H1 (cell line): Measurements from ENCODE around the gene RASA1. TPM values are rescaled to one million over a fixed set of nuclear protein-coding genes. Genes with fewer than 3 reads are reported as not detected.

ENCODE experiments used
- CTCF ChIA-PET: fragments of 300-600 bp; sonication (Branson Sonifier 250); formaldehyde crosslinking; loops from one replicate; lab custom pipeline; 2021; ENCODE audit not compliant: partially characterized antibody; lab: Charles Lee
- POLR2A ChIA-PET: fragments of 300-600 bp; sonication (Branson Sonifier 250); formaldehyde crosslinking; loops from one replicate; lab custom pipeline; 2021; ENCODE audit warnings: inconsistent platforms; ENCODE audit not compliant: partially characterized antibody; lab: Charles Lee
- DNase-seq, 2 experiments: peaks; one replicate each; pipeline versions ENCODE4 v3.0.0 to v3.0.0-alpha.2; 2010 to 2022; ENCODE audit warnings: low spot score in 2 of 2, low read depth in 1 of 2, mixed read lengths in 1 of 2
- FAIRE-seq: peaks from 2 replicates; lab custom pipeline; 2011; peaks lifted over from hg19 to GRCh38; lab: Jason Lieb, UNC
- H2AFZ ChIP-seq: 2 replicates; pipeline ENCODE4 v1.8.1; 2012; ENCODE audit warnings: low read length, inconsistent platforms
- H2AK5ac ChIP-seq: 2 replicates; pipeline ENCODE4 v1.6.1; 2013; ENCODE audit warnings: low read depth, low read length
- H2BK120ac ChIP-seq: replicated peaks from 2 replicates; pipeline ENCODE3; 2013; ENCODE audit warnings: low read depth, low read length, inconsistent platforms
- H2BK12ac ChIP-seq: 2 replicates; pipeline ENCODE4 v1.6.1; 2013; ENCODE audit warnings: low read depth, low read length
- H2BK15ac ChIP-seq: 2 replicates; pipeline ENCODE4 v1.6.1; 2013; ENCODE audit warnings: low read length
- H2BK20ac ChIP-seq: 2 replicates; pipeline ENCODE4 v1.6.1; 2013; ENCODE audit warnings: low read length
- H2BK5ac ChIP-seq: 2 replicates; pipeline ENCODE4 v1.6.1; 2013; ENCODE audit warnings: low read depth, low read length
- H3K14ac ChIP-seq: 2 replicates; pipeline ENCODE4 v1.6.1; 2013; ENCODE audit warnings: inconsistent platforms; ENCODE audit not compliant: insufficient read length
- H3K18ac ChIP-seq: 2 replicates; pipeline ENCODE4 v1.6.1; 2013; ENCODE audit warnings: low read length; ENCODE audit errors: extremely low read depth
- H3K23ac ChIP-seq: 2 replicates; pipeline ENCODE4 v1.6.1; 2013; ENCODE audit warnings: inconsistent platforms; ENCODE audit not compliant: insufficient read length
- H3K23me2 ChIP-seq: 2 replicates; pipeline ENCODE4 v1.6.1; 2013; ENCODE audit warnings: low read depth, low read length
- H3K27ac ChIP-seq: 2 replicates; pipeline ENCODE4 v1.6.1; 2011; ENCODE audit warnings: low read depth, low read length, inconsistent platforms
- H3K27me3 ChIP-seq, 4 experiments: replicated peaks in 1 of 4; 1 replicate in 1 of 4; 2 replicates in 3 of 4; pipeline versions ENCODE4 v1.6.1 to v1.8.1; 2011 to 2013; ENCODE audit warnings: low read length in 3 of 4, mild to moderate bottlenecking in 3 of 4, inconsistent platforms in 2 of 4, mixed read lengths in 2 of 4, moderate library complexity in 1 of 4; ENCODE audit not compliant: control insufficient read depth in 3 of 4, insufficient read depth in 3 of 4; ENCODE audit errors: extremely low read depth in 1 of 4
- H3K36me3 ChIP-seq, 4 experiments: 2 replicates each; pipeline versions ENCODE4 v1.6.1 to v1.8.1; 2011 to 2013; ENCODE audit warnings: mild to moderate bottlenecking in 4 of 4, low read length in 3 of 4, moderate library complexity in 2 of 4, control low read depth in 1 of 4, inconsistent platforms in 1 of 4; ENCODE audit not compliant: insufficient read depth in 4 of 4, control insufficient read depth in 2 of 4
- H3K4ac ChIP-seq: replicated peaks from 2 replicates; pipeline ENCODE3; 2013; ENCODE audit warnings: low read length, low read depth, mixed read lengths, inconsistent platforms; ENCODE audit not compliant: insufficient read length
- H3K4me1 ChIP-seq, 4 experiments: replicated peaks in 1 of 4; 1 replicate in 1 of 4; 2 replicates in 3 of 4; pipeline versions ENCODE4 v1.6.1 to v1.8.1; 2011 to 2013; ENCODE audit warnings: low read length in 3 of 4, inconsistent platforms in 2 of 4, mixed read lengths in 1 of 4; ENCODE audit not compliant: insufficient read depth in 4 of 4, control insufficient read depth in 3 of 4
- H3K4me2 ChIP-seq, 2 experiments: 2 replicates each; pipeline versions ENCODE4 v1.6.1 to v1.8.1; 2011 to 2013; ENCODE audit warnings: low read depth in 2 of 2, low read length in 2 of 2, control low read depth in 1 of 2, inconsistent platforms in 1 of 2, mild to moderate bottlenecking in 1 of 2; ENCODE audit not compliant: insufficient read depth in 1 of 2
- H3K4me3 ChIP-seq, 4 experiments: fragments of 200-600, 300-600 bp in 1 of 4; sonication (generic), shearing (Covaris generic), sonication (Bioruptor Twin) in 1 of 4; 2 replicates each; pipeline versions ENCODE4 v1.5.1 to v1.8.1; 2011 to 2016; ENCODE audit warnings: low read length in 4 of 4, low read depth in 3 of 4, control low read depth in 2 of 4, inconsistent platforms in 2 of 4, mild to moderate bottlenecking in 2 of 4, mixed read lengths in 1 of 4, moderate library complexity in 1 of 4; ENCODE audit not compliant: insufficient read depth in 2 of 4; ENCODE audit errors: extremely low read depth in 1 of 4
- H3K56ac ChIP-seq: replicated peaks from 2 replicates; pipeline ENCODE3; 2013; ENCODE audit warnings: low read depth, mild to moderate bottlenecking, mixed read lengths, low read length, inconsistent platforms; ENCODE audit not compliant: insufficient read length
- H3K79me1 ChIP-seq: 2 replicates; pipeline ENCODE4 v1.6.1; 2013; ENCODE audit warnings: low read depth, low read length, control low read depth
- H3K79me2 ChIP-seq, 2 experiments: 2 replicates each; pipeline versions ENCODE4 v1.6.1 to v1.8.1; 2012 to 2013; ENCODE audit warnings: low read length in 2 of 2, mild to moderate bottlenecking in 2 of 2, inconsistent platforms in 1 of 2; ENCODE audit not compliant: insufficient read depth in 2 of 2, control insufficient read depth in 1 of 2
- H3K9ac ChIP-seq, 4 experiments: replicated peaks in 1 of 4; 1 replicate in 1 of 4; 2 replicates in 3 of 4; pipeline versions ENCODE4 v1.6.1 to v1.8.1; 2011 to 2013; ENCODE audit warnings: low read depth in 3 of 4, low read length in 3 of 4, control low read depth in 2 of 4, mild to moderate bottlenecking in 2 of 4, moderate library complexity in 2 of 4, inconsistent platforms in 1 of 4; ENCODE audit errors: extremely low read depth in 1 of 4
- H3K9me3 ChIP-seq, 2 experiments: 2 replicates each; pipeline versions ENCODE4 v1.6.1 to v1.8.1; 2012 to 2013; ENCODE audit warnings: mild to moderate bottlenecking in 2 of 2, moderate library complexity in 2 of 2, control low read depth in 1 of 2, inconsistent platforms in 1 of 2, low read depth in 1 of 2, low read length in 1 of 2, mixed read lengths in 1 of 2; ENCODE audit not compliant: insufficient read depth in 2 of 2
- H4K20me1 ChIP-seq, 2 experiments: replicated peaks in 1 of 2; 2 replicates each; pipeline versions ENCODE3 to v1.8.1; 2011 to 2013; ENCODE audit warnings: inconsistent platforms in 2 of 2, low read length in 2 of 2, mild to moderate bottlenecking in 1 of 2; ENCODE audit not compliant: insufficient read depth in 2 of 2, control insufficient read depth in 1 of 2
- H4K5ac ChIP-seq: 2 replicates; pipeline ENCODE4 v1.6.1; 2013; ENCODE audit warnings: low read length, low read depth, mixed read lengths, inconsistent platforms; ENCODE audit not compliant: insufficient read length
- H4K8ac ChIP-seq: 2 replicates; pipeline ENCODE4 v1.8.0; 2013; ENCODE audit warnings: mild to moderate bottlenecking, moderate library complexity, low read length, inconsistent platforms; ENCODE audit not compliant: insufficient read depth; ENCODE audit errors: extremely low read depth
- H4K91ac ChIP-seq: replicated peaks from 2 replicates; pipeline ENCODE3; 2013; ENCODE audit warnings: low read length, mixed read lengths, inconsistent platforms; ENCODE audit not compliant: insufficient read length
- ATF2 ChIP-seq: IDR thresholded peaks from 2 replicates; pipeline ENCODE4 v1.6.1; 2012; ENCODE audit warnings: low read length, inconsistent platforms
- EP300 ChIP-seq, 2 experiments: IDR thresholded peaks; 1 replicate in 1 of 2; 2 replicates in 1 of 2; pipeline ENCODE4 v1.6.1; 2011 to 2012; ENCODE audit warnings: low read depth in 2 of 2, low read length in 2 of 2, mild to moderate bottlenecking in 2 of 2, borderline replicate concordance in 1 of 2, inconsistent platforms in 1 of 2, moderate library complexity in 1 of 2
- HDAC6 ChIP-seq: IDR thresholded peaks from one replicate; pipeline ENCODE4 v1.7.1; 2012; ENCODE audit warnings: low read depth, mild to moderate bottlenecking, inconsistent platforms, low read length, moderate library complexity
- RBBP5 ChIP-seq: IDR thresholded peaks from 2 replicates; pipeline ENCODE4 v1.7.1; 2012; ENCODE audit warnings: low read depth, mild to moderate bottlenecking, inconsistent platforms, low read length, moderate library complexity, borderline replicate concordance
- SIN3A ChIP-seq, 2 experiments: IDR thresholded peaks in 1 of 2; conservative IDR thresholded peaks in 1 of 2; 2 replicates each; pipeline ENCODE4 v1.6.1; 2011 to 2012; ENCODE audit warnings: low read length in 2 of 2, improper control_type of control experiment in 1 of 2, low read depth in 1 of 2, mild to moderate bottlenecking in 1 of 2
- TAF1 ChIP-seq: IDR thresholded peaks from 2 replicates; pipeline ENCODE4 v1.6.1; 2011; ENCODE audit warnings: mild to moderate bottlenecking, low read depth, low read length
- TAF7 ChIP-seq: optimal IDR thresholded peaks from 2 replicates; pipeline ENCODE3; 2011; ENCODE audit warnings: low read depth, mild to moderate bottlenecking, inconsistent platforms, low read length, moderate library complexity, borderline replicate concordance
- YY1 ChIP-seq: IDR thresholded peaks from 2 replicates; pipeline ENCODE4 v1.6.1; 2011; ENCODE audit warnings: low read depth, mild to moderate bottlenecking, low read length
- ZNF274 ChIP-seq: IDR thresholded peaks from 2 replicates; pipeline ENCODE4 v1.7.0; 2012; ENCODE audit warnings: low read length, borderline replicate concordance; ENCODE audit errors: extremely low read depth
- WGBS, 2 experiments: shearing (Covaris generic) in 1 of 2; methylation state at CpG; one replicate each; pipeline versions ENCODE4 v1.1.6 to v1.1.7; 2013 to 2015; ENCODE audit warnings: low lambda C conversion rate in 2 of 2, mixed read lengths in 2 of 2, inconsistent platforms in 1 of 2, low coverage in 1 of 2, missing lambda C conversion rate in 1 of 2; ENCODE audit not compliant: insufficient replicate concordance in 2 of 2, insufficient coverage in 1 of 2, insufficient read length in 1 of 2; ENCODE audit errors: extremely low coverage in 1 of 2, missing lambda C conversion rate in 1 of 2; 5-methylcytosine and 5-hydroxymethylcytosine counted together
- polyA plus RNA-seq, 7 experiments: library from polyadenylated mRNA; depleted of rRNA in 3 of 7; stranded (reverse) in 5 of 7; unstranded in 2 of 7; fragments of >200 nt in 5 of 7; fragments of 200-250 nt in 2 of 7; gene quantifications; 1 replicate in 5 of 7; 2 replicates in 1 of 7; 4 replicates in 1 of 7; pipeline versions ENCODE4 v1.2.1 to v1.2.3, GENCODE V29; 2011 to 2013; ENCODE audit warnings: missing spikeins in 2 of 7, mixed read lengths in 2 of 7
- total RNA-seq: library from RNA; stranded (reverse); fragmentation: NEBNext Ultra II Directional; extraction: Animal tissue kit (Norgen Biotek cat#: 25700); gene quantifications from 2 replicates; pipeline ENCODE4 v1.2.1, GENCODE V29; 2021

Gene RASA1
- total and polyA plus RNA-seq, 2 of the 8 experiments (the other 6 are each of a cell fraction or from before 2014, with no cell fraction given): 15.9 to 33.8 TPM

GRCh38 chr5:87321605-87322004 is 53.9 kb downstream of the RASA1 start:
- Histone ChIP-seq H3K79me2 (peaks cover 0 to 84% of the 10 kb centered on the region in 2 experiments; a peak in 3 of 4 replicates), H3K23me2 (no peaks in the 10 kb centered on the region), H3K27ac (no peak overlapping the region), H2BK20ac (no peak overlapping the region), H3K23ac (no peak overlapping the region), H2BK15ac (no peak overlapping the region), H3K36me3 (peaks cover 0 to 10% (median 1%) of the 10 kb centered on the region in 4 experiments; a peak in 2 of 8 replicates), H3K4me2 (no peak overlapping the region), H3K14ac (no peak overlapping the region), H3K4me1 (no peaks in the 10 kb centered on the region; a peak in 1 of 7 replicates), H3K79me1 (peaks cover 2% of the 10 kb centered on the region; the same call in 1 of the 2 replicates), H2BK120ac (no peak overlapping the region), H2BK12ac (no peak overlapping the region), H4K91ac (no peak overlapping the region), H3K56ac (no peak overlapping the region), H4K8ac (no peak overlapping the region), H4K20me1 (no peaks in the 10 kb centered on the region), H2BK5ac (no peak overlapping the region), H2AFZ (no peak overlapping the region), H3K18ac (no peak overlapping the region), H3K4me3 (no peak overlapping the region), H2AK5ac (no peak overlapping the region), H3K4ac (no peak overlapping the region), H3K27me3 (no peaks in the 10 kb centered on the region), H3K9ac (no peak overlapping the region), H4K5ac (no peak overlapping the region), H3K9me3 (peaks cover 8 to 12% of the 10 kb centered on the region in 2 experiments)
- DNase-seq: no peak
- no peak for FAIRE-seq
- 78% methylated on average over 1 of the region's 1 CpG; no CpG with 5 or more reads in 1 of the 2 experiments for WGBS, 2 experiments
- TF ChIP-seq ATF2 (no peak), YY1 (no peak), HDAC6 (no peak), RBBP5 (no peak), EP300 (IDR thresholded peaks at IDR 0.05; ENCODE audit: borderline replicate concordance in 1 of 2, low read depth in 2 of 2, low read length in 2 of 2) (no peak), TAF7 (no peak), ZNF274 (no peak), SIN3A (conservative IDR thresholded peaks at IDR 0.05 in 1 of 2, IDR thresholded peaks at IDR 0.05 in 1 of 2; ENCODE audit: low read depth in 1 of 2, low read length in 2 of 2) (no peak), TAF1 (no peak)
- ChIA-PET POLR2A (interaction anchor here (1.2 kb wide), 1 partner anchor 10 kb away, joined by 3 read pairs; no protein-coding TSS in a partner anchor), CTCF (interaction anchor here (0.9 to 1.3 kb wide), 3 partner anchors 10 to 68 kb away, joined by 3 to 6 read pairs (median 4); no protein-coding TSS in a partner anchor)
